ENCODE data around the gene DCC.

DCC gene

GRCh38 chr18:52700816-52701215 is 360.8 kb downstream of the DCC start:
- H3K4me1 ChIP-seq (ENCODE audit: control insufficient read depth, low read length), result no peaks in the 10 kb centered on the region
- no peaks in the 10 kb centered on the region for H3K36me3 ChIP-seq (ENCODE audit: control insufficient read depth, low read length)
- no peak overlapping the region for H3K4me2 ChIP-seq (ENCODE audit: low read length)
- H3K9me2 ChIP-seq (replicated peaks; ENCODE audit: control insufficient read depth, low read length), result no peaks in the 10 kb centered on the region
- TF ChIP-seq EZH2phosphoT487 (IDR thresholded peaks at IDR 0.05; ENCODE audit: borderline replicate concordance, low read length) (no peak), CTCF (IDR thresholded peaks at IDR 0.05; ENCODE audit: low read depth, low read length, poor library complexity, severe bottlenecking) (no peak)
- H4K20me1 ChIP-seq (ENCODE audit: control insufficient read depth, insufficient read depth, low read depth, low read length), result no peaks in the 10 kb centered on the region
- no peak overlapping the region for H3K4me3 ChIP-seq (ENCODE audit: low read length)
- H3K27me3 ChIP-seq (ENCODE audit: control insufficient read depth, low read length), result no peaks in the 10 kb centered on the region
- no peak overlapping the region for H3K27ac ChIP-seq (ENCODE audit: low read depth, low read length)
- H3K79me2 ChIP-seq (ENCODE audit: control insufficient read depth, low read length), result no peaks in the 10 kb centered on the region
- H3F3A ChIP-seq (ENCODE audit: control insufficient read depth, insufficient read depth), result no peaks in the 10 kb centered on the region
- H3K9me3 ChIP-seq (ENCODE audit: control insufficient read depth, insufficient read depth, low read length), result no peaks in the 10 kb centered on the region

GRCh38 chr18:52701219-52701935 is 361.4 kb downstream of the DCC start:
- Histone ChIP-seq H3K4me2 (ENCODE audit: low read length) (no peak overlapping the region), H3K79me2 (ENCODE audit: control insufficient read depth, low read length) (no peaks in the 10 kb centered on the region), H3K9me2 (replicated peaks; ENCODE audit: control insufficient read depth, low read length) (no peaks in the 10 kb centered on the region), H3K4me1 (ENCODE audit: control insufficient read depth, low read length) (no peaks in the 10 kb centered on the region), H3K27me3 (ENCODE audit: control insufficient read depth, low read length) (no peaks in the 10 kb centered on the region), H3K27ac (ENCODE audit: low read depth, low read length) (no peak overlapping the region), H4K20me1 (ENCODE audit: control insufficient read depth, insufficient read depth, low read depth, low read length) (no peaks in the 10 kb centered on the region), H3K36me3 (ENCODE audit: control insufficient read depth, low read length) (no peaks in the 10 kb centered on the region), H3K4me3 (ENCODE audit: low read length) (no peak overlapping the region), H3F3A (ENCODE audit: control insufficient read depth, insufficient read depth) (no peaks in the 10 kb centered on the region), H3K9me3 (ENCODE audit: control insufficient read depth, insufficient read depth, low read length) (no peaks in the 10 kb centered on the region)
- TF ChIP-seq EZH2phosphoT487 (IDR thresholded peaks at IDR 0.05; ENCODE audit: borderline replicate concordance, low read length) (no peak), CTCF (IDR thresholded peaks at IDR 0.05; ENCODE audit: low read depth, low read length, poor library complexity, severe bottlenecking) (no peak)

- H3K27me3 ChIP-seq (ENCODE audit: control insufficient read depth, low read length), result no peaks in the 10 kb centered on the region
- H3K36me3 ChIP-seq (ENCODE audit: control insufficient read depth, low read length), result no peaks in the 10 kb centered on the region
- H3K4me1 ChIP-seq (ENCODE audit: control insufficient read depth, low read length), result no peaks in the 10 kb centered on the region
- no peaks in the 10 kb centered on the region for H3K9me2 ChIP-seq (replicated peaks; ENCODE audit: control insufficient read depth, low read length)
- H4K20me1 ChIP-seq (ENCODE audit: control insufficient read depth, insufficient read depth, low read depth, low read length), result no peaks in the 10 kb centered on the region
- no peaks in the 10 kb centered on the region for H3F3A ChIP-seq (ENCODE audit: control insufficient read depth, insufficient read depth)
- H3K27ac ChIP-seq (ENCODE audit: low read depth, low read length), result no peak overlapping the region
- TF ChIP-seq CTCF (IDR thresholded peaks at IDR 0.05; ENCODE audit: low read depth, low read length, poor library complexity, severe bottlenecking) (no peak), EZH2phosphoT487 (IDR thresholded peaks at IDR 0.05; ENCODE audit: borderline replicate concordance, low read length) (no peak)
- no peak overlapping the region for H3K4me3 ChIP-seq (ENCODE audit: low read length)
- no peaks in the 10 kb centered on the region for H3K79me2 ChIP-seq (ENCODE audit: control insufficient read depth, low read length)
- no peaks in the 10 kb centered on the region for H3K9me3 ChIP-seq (ENCODE audit: control insufficient read depth, insufficient read depth, low read length)
- H3K4me2 ChIP-seq (ENCODE audit: low read length), result no peak overlapping the region
These were observed 375.4 kb downstream of the DCC start for GRCh38 chr18:52715421-52715820.
